K562 (cell line): ENCODE results near the gene PLD3. TPM values are rescaled to one million over a fixed set of nuclear protein-coding genes. Genes with fewer than 3 reads are reported as not detected.

Experiments
- ARHGAP35 ChIP-seq: fragments of 450-650 bp; IDR thresholded peaks from 2 replicates; pipeline ENCODE4 v1.6.1; 2018; ENCODE audit not compliant: partially characterized antibody
- CTCF ChIP-seq, 3 experiments: IDR thresholded peaks in 2 of 3; conservative IDR thresholded peaks in 1 of 3; 2 replicates each; pipeline ENCODE4 v1.5.1; 2011 to 2012; ENCODE audit warnings: low read length in 3 of 3, mild to moderate bottlenecking in 3 of 3, control low read depth in 2 of 3, improper control_type of control experiment in 1 of 3, inconsistent platforms in 1 of 3, low read depth in 1 of 3, mixed read lengths in 1 of 3, moderate library complexity in 1 of 3; ENCODE audit not compliant: insufficient read depth in 2 of 3
- GATAD2A ChIP-seq: fragments of 450-650 bp; IDR thresholded peaks from 2 replicates; pipeline ENCODE4 v1.6.1; 2017
- KDM4B ChIP-seq, 2 experiments: fragments of 450-650 bp in 1 of 2; sonication (generic) in 1 of 2; IDR thresholded peaks; 2 replicates each; pipeline ENCODE4 v1.6.1; 2016 to 2017; ENCODE audit warnings: borderline replicate concordance in 2 of 2, antibody characterized with exemption in 1 of 2, low read depth in 1 of 2, mild to moderate bottlenecking in 1 of 2
- NCOA2 ChIP-seq, 2 experiments: fragments of 450-650 bp; IDR thresholded peaks; 2 replicates each; pipeline ENCODE4 v1.6.1; 2018; ENCODE audit warnings: mild to moderate bottlenecking in 2 of 2, moderate library complexity in 1 of 2; ENCODE audit not compliant: partially characterized antibody in 2 of 2
- NFRKB ChIP-seq: fragments of 450-650 bp; IDR thresholded peaks from 2 replicates; pipeline ENCODE4 v1.6.1; 2016; ENCODE audit warnings: low read depth
- NR4A1 ChIP-seq, 2 experiments: fragments of 250-450 bp in 1 of 2; fragments of 450-650 bp in 1 of 2; sonication (Bioruptor Pico) in 1 of 2; IDR thresholded peaks; 2 replicates each; pipeline versions ENCODE4 v1.4.0 to v1.6.1; 2016 to 2020; ENCODE audit warnings: mild to moderate bottlenecking in 2 of 2, missing compliant biosample characterization in 1 of 2, missing genetic modification characterization in 1 of 2, moderate library complexity in 1 of 2
- PCBP1 ChIP-seq: fragments of 200-400 bp; formaldehyde crosslinking; IDR thresholded peaks from 2 replicates; pipeline ENCODE4 v1.6.1; 2018; ENCODE audit warnings: mild to moderate bottlenecking, low read depth, low read length; ENCODE audit not compliant: poor library complexity, severe bottlenecking
- PKNOX1 ChIP-seq: fragments of 450-650 bp; IDR thresholded peaks from 2 replicates; pipeline ENCODE4 v1.6.1; 2016
- POLR2G ChIP-seq: fragments of 200-400 bp; formaldehyde crosslinking; IDR thresholded peaks from 2 replicates; pipeline ENCODE4 v1.6.1; 2017; ENCODE audit warnings: low read depth, mild to moderate bottlenecking, antibody characterized with exemption, low read length, moderate library complexity
- RAD51 ChIP-seq: fragments of 450-650 bp; IDR thresholded peaks from 2 replicates; pipeline ENCODE4 v1.7.1; 2016; ENCODE audit warnings: low read depth, mild to moderate bottlenecking, borderline replicate concordance
- RFX1 ChIP-seq: fragments of 450-650 bp; IDR thresholded peaks from 2 replicates; pipeline ENCODE4 v1.6.1; 2016; ENCODE audit warnings: mild to moderate bottlenecking, moderate library complexity
- SAFB ChIP-seq: fragments of 200-400 bp; formaldehyde crosslinking; IDR thresholded peaks from 2 replicates; pipeline ENCODE4 v1.6.1; 2017; ENCODE audit warnings: low read depth, low read length, borderline replicate concordance
- SMARCA4 ChIP-seq: fragments of 450-650 bp; IDR thresholded peaks from 2 replicates; pipeline ENCODE4 v1.6.1; 2016
- TEAD2 ChIP-seq: fragments of 450-650 bp; IDR thresholded peaks from 2 replicates; pipeline ENCODE4 v1.6.1; 2016; ENCODE audit warnings: missing genetic modification characterization, control low read depth, missing compliant biosample characterization
- TEAD4 ChIP-seq, 2 experiments: sonication (generic) in 1 of 2; formaldehyde crosslinking in 1 of 2; IDR thresholded peaks; 2 replicates each; pipeline versions ENCODE4 v1.6.1 to v1.8.0; 2012 to 2022; ENCODE audit warnings: borderline replicate concordance in 1 of 2, inconsistent platforms in 1 of 2, low read length in 1 of 2, mild to moderate bottlenecking in 1 of 2, missing genetic modification reagents in 1 of 2
- ZNF311 ChIP-seq: fragments of 250-450 bp; sonication (Bioruptor Pico); IDR thresholded peaks from 2 replicates; pipeline ENCODE4 v1.4.0; 2020; ENCODE audit warnings: mild to moderate bottlenecking, moderate library complexity
- ZNF316 ChIP-seq: fragments of 450-650 bp; IDR thresholded peaks from 2 replicates; pipeline ENCODE4 v1.6.1; 2016
- ZNF445 ChIP-seq: fragments of 250-450 bp; sonication (Bioruptor Pico); IDR thresholded peaks from 2 replicates; pipeline ENCODE4 v1.4.0; 2020; ENCODE audit warnings: low read depth, mild to moderate bottlenecking, moderate library complexity
- ZNF740 ChIP-seq, 3 experiments: fragments of 200-800 bp in 1 of 3; sonication (Bioruptor generic) in 1 of 3; sonication (generic) in 1 of 3; formaldehyde crosslinking in 1 of 3; IDR thresholded peaks; 2 replicates each; pipeline versions ENCODE4 v1.6.1 to v1.8.0; 2016 to 2022; ENCODE audit warnings: mild to moderate bottlenecking in 2 of 3, missing compliant biosample characterization in 2 of 3, missing genetic modification characterization in 2 of 3, missing genetic modification reagents in 1 of 3
- ZNF830 ChIP-seq: fragments of 250-450 bp; sonication (Bioruptor Pico); IDR thresholded peaks from 2 replicates; pipeline ENCODE4 v1.5.0; 2021; ENCODE audit warnings: mild to moderate bottlenecking
- ZZZ3 ChIP-seq: fragments of 450-650 bp; IDR thresholded peaks from 2 replicates; pipeline ENCODE4 v1.6.1; 2016; ENCODE audit warnings: antibody characterized with exemption, mild to moderate bottlenecking, moderate library complexity
- polyA plus RNA-seq, 8 experiments: library from polyadenylated mRNA; depleted of rRNA in 4 of 8; stranded (reverse) in 5 of 8; unstranded in 3 of 8; fragments of >200 nt; fragmentation: Nextera tagmentation in 2 of 8; fragmentation: Illumina TruSeq in 1 of 8; extraction: Ambion mirVana in 2 of 8; extraction: Trizol in 1 of 8; gene quantifications; 2 replicates each; pipeline versions ENCODE4 v1.2.1 to v1.2.3, GENCODE V29; 2011 to 2014; ENCODE audit warnings: inconsistent platforms in 1 of 8, missing spikeins in 1 of 8
- total RNA-seq, 7 experiments: library from RNA; depleted of rRNA in 6 of 7; stranded (reverse); fragments of >200 nt in 6 of 7; fragmentation: Illumina TruSeq in 2 of 7; extraction: Trizol in 2 of 7; gene quantifications; 2 replicates each; pipeline versions ENCODE4 v1.2.1 to v1.2.3, GENCODE V29; 2011 to 2021; ENCODE audit warnings: low replicate concordance in 1 of 7

Gene PLD3
- total and polyA plus RNA-seq, 9 of the 15 experiments (the other 6 are each of a cell fraction or from before 2014, with no cell fraction given), result 2.3 to 128 (median 72.7) TPM

GRCh38 chr19:40366697-40367561 is 18.4 kb downstream of the PLD3 start (continued):
- TF ChIP-seq CTCF (IDR thresholded peaks at IDR 0.05 in 2 of 3, conservative IDR thresholded peaks at IDR 0.05 in 1 of 3; ENCODE audit: insufficient read depth in 2 of 3, low read depth in 1 of 3, low read length in 3 of 3) (peak in 2 of 3 experiments; percentile 27 to 39; a peak in 2 of 6 replicates), ZNF830 (CRISPR knock-in tag) (no peak), POLR2G (peak; percentile 48; the same call in 1 of the 2 replicates), ZNF445 (CRISPR knock-in tag) (no peak), ZZZ3 (no peak), ZNF316 (peak; percentile 97), SMARCA4 (peak; percentile 11; the same call in 1 of the 2 replicates), ARHGAP35 (no peak), GATAD2A (no peak), SAFB (no peak), RFX1 (peak; percentile 85), KDM4B (IDR thresholded peaks at IDR 0.05; ENCODE audit: borderline replicate concordance in 2 of 2, low read depth in 1 of 2) (0 out of 4 replicates have a peak, but pooled peaks of 1 of the 2 experiments have one; percentile 22), ZNF740 (CRISPR knock-in tag; IDR thresholded peaks at IDR 0.05) (0 out of 2 replicates have a peak, but pooled peaks have one; percentile 66), ZNF740 (tag; IDR thresholded peaks at IDR 0.05) (no peak), NFRKB (no peak), TEAD2 (tag) (no peak), PKNOX1 (peak; percentile 46), NR4A1 (CRISPR knock-in tag; IDR thresholded peaks at IDR 0.05) (no peak), NR4A1 (tag; IDR thresholded peaks at IDR 0.05) (no peak), NCOA2 (IDR thresholded peaks at IDR 0.05; ENCODE audit: partially characterized antibody in 2 of 2) (no peak), PCBP1 (no peak), RAD51 (no peak), TEAD4 (IDR thresholded peaks at IDR 0.05; ENCODE audit: low read length) (no peak), TEAD4 (CRISPR knock-in tag; IDR thresholded peaks at IDR 0.05; ENCODE audit: borderline replicate concordance) (no peak), ZNF311 (no peak)
